CD4-positive, CD25-positive, alpha-beta regulatory T cell (primary cell): ENCODE data around the gene RORB. TPM values are rescaled to one million over a fixed set of nuclear protein-coding genes. Genes with fewer than 3 reads are reported as not detected.
A peak's percentile ranks its signal among the peaks of the same experiment; 100 is the strongest.

Source experiments
- ATAC-seq, 2 donors: fragments of 150-1000 bp; cut with Tn5 transposase; one replicate each; pipeline ENCODE4 v1.10.0; 2021; ENCODE audit warnings: low read depth in 2 of 2, moderate number of reproducible peaks in 2 of 2, moderate library complexity in 1 of 2
- DNase-seq, 3 donors: peaks; one replicate each; pipeline versions ENCODE4 v3.0.0 to v3.0.0-alpha.2; 2012 to 2022; ENCODE audit warnings: mixed read lengths in 1 of 3
- H3K27ac ChIP-seq: one replicate; pipeline ENCODE4 v1.7.0; 2013; ENCODE audit warnings: mild to moderate bottlenecking, low read length; ENCODE audit not compliant: insufficient read depth, poor library complexity, severe bottlenecking
- H3K27me3 ChIP-seq: one replicate; pipeline ENCODE4 v1.7.0; 2013; ENCODE audit warnings: low read length; ENCODE audit not compliant: control insufficient read depth, insufficient read depth
- H3K36me3 ChIP-seq: one replicate; pipeline ENCODE4 v1.7.0; 2013; ENCODE audit warnings: mild to moderate bottlenecking, low read length, moderate library complexity; ENCODE audit not compliant: control insufficient read depth, insufficient read depth
- H3K4me1 ChIP-seq: 2 replicates; pipeline ENCODE4 v1.7.0; 2013; ENCODE audit warnings: mild to moderate bottlenecking, low read length; ENCODE audit not compliant: insufficient read depth, control insufficient read depth, poor library complexity, severe bottlenecking
- H3K4me3 ChIP-seq: one replicate; pipeline ENCODE4 v1.7.0; 2013; ENCODE audit warnings: low read depth, mild to moderate bottlenecking, low read length, moderate library complexity
- H3K9me3 ChIP-seq, 2 experiments: 1 replicate in 1 of 2; 2 replicates in 1 of 2; pipeline ENCODE4 v1.7.0; 2013; ENCODE audit warnings: low read length in 2 of 2, mild to moderate bottlenecking in 1 of 2, moderate library complexity in 1 of 2; ENCODE audit not compliant: control insufficient read depth in 2 of 2
- H3K27ac Mint-ChIP-seq, 3 donors: one replicate each; pipeline ENCODE4 v1.8.0; 2020 to 2022; ENCODE audit warnings: mild to moderate bottlenecking in 3 of 3, mixed read lengths in 3 of 3, moderate library complexity in 2 of 3
- H3K27me3 Mint-ChIP-seq: one replicate; pipeline ENCODE4 v1.8.0; 2022; ENCODE audit warnings: mild to moderate bottlenecking, mixed read lengths
- H3K36me3 Mint-ChIP-seq: one replicate; pipeline ENCODE4 v1.8.0; 2020; ENCODE audit warnings: mixed read lengths
- H3K4me1 Mint-ChIP-seq, 4 donors: one replicate each; pipeline ENCODE4 v1.8.0; 2020 to 2022; ENCODE audit warnings: mixed read lengths in 4 of 4, mild to moderate bottlenecking in 1 of 4
- H3K4me3 Mint-ChIP-seq, 4 donors: one replicate each; pipeline ENCODE4 v1.8.0; 2020 to 2022; ENCODE audit warnings: mild to moderate bottlenecking in 4 of 4, mixed read lengths in 4 of 4, moderate library complexity in 3 of 4
- H3K9me3 Mint-ChIP-seq, 7 donors: one replicate each; pipeline ENCODE4 v1.8.0; 2020 to 2022; ENCODE audit warnings: mixed read lengths in 7 of 7, mild to moderate bottlenecking in 3 of 7, moderate library complexity in 2 of 7
- polyA plus RNA-seq, 4 donors: library from polyadenylated mRNA; unstranded; fragments of 300-500 nt; fragmentation: Illumina TruSeq; gene quantifications; one replicate each; pipeline ENCODE4 v1.2.3, GENCODE V29; 2021
- total RNA-seq: library from RNA; stranded (reverse); gene quantifications from one replicate; pipeline ENCODE4 v1.2.3, GENCODE V29; 2022

The RORB gene
- total and polyA plus RNA-seq, 5 donors from 2014 or later, result not detected

GRCh38 chr9:74645007-74645639 is 148.0 kb downstream of the RORB start:
- Mint-ChIP-seq H3K9me3 (no peaks in the 10 kb centered on the region), H3K36me3 (no peaks in the 10 kb centered on the region), H3K27me3 (peaks cover 11% of the 10 kb centered on the region), H3K4me3 (no peak overlapping the region), H3K4me1 (no peaks in the 10 kb centered on the region), H3K27ac (no peak overlapping the region)
- H3K27ac ChIP-seq, result no peak overlapping the region
- peak in 1 of 3 donors; percentile 4 for DNase-seq
- H3K9me3 ChIP-seq, result no peaks in the 10 kb centered on the region
- H3K27me3 ChIP-seq, result no peaks in the 10 kb centered on the region
- ATAC-seq, result no peak
- no peaks in the 10 kb centered on the region for H3K36me3 ChIP-seq
- no peak overlapping the region for H3K4me3 ChIP-seq
- H3K4me1 ChIP-seq, result no peaks in the 10 kb centered on the region

- H3K4me3 Mint-ChIP-seq, result no peak overlapping the region
- ATAC-seq (no peak), DNase-seq (no peak)
- Histone ChIP-seq H3K27ac (no peak overlapping the region), H3K27me3 (no peaks in the 10 kb centered on the region), H3K36me3 (no peaks in the 10 kb centered on the region), H3K4me1 (no peaks in the 10 kb centered on the region), H3K4me3 (no peak overlapping the region), H3K9me3 (no peaks in the 10 kb centered on the region)
- H3K27me3 Mint-ChIP-seq, result no peaks in the 10 kb centered on the region
- peaks cover 0 to 2% (median 0%) of the 10 kb centered on the region in 7 donors for H3K9me3 Mint-ChIP-seq
- H3K27ac Mint-ChIP-seq, result no peak overlapping the region
- no peaks in the 10 kb centered on the region for H3K4me1 Mint-ChIP-seq
- no peaks in the 10 kb centered on the region for H3K36me3 Mint-ChIP-seq
Measured at GRCh38 chr9:74653410-74654080, 156.4 kb downstream of the RORB start.

GRCh38 chr9:74662674-74663073 is 165.5 kb downstream of the RORB start:
- Histone ChIP-seq H3K9me3 (no peaks in the 10 kb centered on the region), H3K27ac (no peak overlapping the region), H3K4me3 (no peak overlapping the region), H3K27me3 (no peaks in the 10 kb centered on the region), H3K36me3 (no peaks in the 10 kb centered on the region), H3K4me1 (no peaks in the 10 kb centered on the region)
- Mint-ChIP-seq H3K27ac (no peak overlapping the region), H3K36me3 (no peaks in the 10 kb centered on the region), H3K4me1 (no peaks in the 10 kb centered on the region), H3K4me3 (no peak overlapping the region), H3K27me3 (no peaks in the 10 kb centered on the region), H3K9me3 (no peaks in the 10 kb centered on the region)
- no peak for ATAC-seq
- DNase-seq, result no peak

- peaks cover 2% of the 10 kb centered on the region for H3K27me3 Mint-ChIP-seq
- no peaks in the 10 kb centered on the region for H3K9me3 Mint-ChIP-seq
- no peaks in the 10 kb centered on the region for H3K9me3 ChIP-seq
- no peaks in the 10 kb centered on the region for H3K36me3 Mint-ChIP-seq
- no peak overlapping the region for H3K4me3 Mint-ChIP-seq
- no peak overlapping the region for H3K27ac ChIP-seq
- H3K4me1 ChIP-seq, result no peaks in the 10 kb centered on the region
- ATAC-seq, result no peak
- H3K36me3 ChIP-seq, result no peaks in the 10 kb centered on the region
- H3K4me1 Mint-ChIP-seq, result no peaks in the 10 kb centered on the region
- peak overlapping the region in 1 of 3 donors; percentile 52 for H3K27ac Mint-ChIP-seq
- no peak overlapping the region for H3K4me3 ChIP-seq
- DNase-seq, result no peak
- H3K27me3 ChIP-seq, result no peaks in the 10 kb centered on the region
Measured at GRCh38 chr9:74663439-74663838, 166.3 kb downstream of the RORB start.

GRCh38 chr9:74666625-74667316 is 169.6 kb downstream of the RORB start:
- Mint-ChIP-seq H3K9me3 (peaks cover 0 to 2% (median 0%) of the 10 kb centered on the region in 7 donors), H3K4me3 (no peak overlapping the region), H3K27ac (no peak overlapping the region), H3K4me1 (no peaks in the 10 kb centered on the region), H3K27me3 (peaks cover 5% of the 10 kb centered on the region), H3K36me3 (no peaks in the 10 kb centered on the region)
- H3K9me3 ChIP-seq, result no peaks in the 10 kb centered on the region
- no peak overlapping the region for H3K27ac ChIP-seq
- H3K4me1 ChIP-seq, result no peaks in the 10 kb centered on the region
- no peaks in the 10 kb centered on the region for H3K36me3 ChIP-seq
- ATAC-seq (no peak), DNase-seq (no peak)
- H3K27me3 ChIP-seq, result no peaks in the 10 kb centered on the region
- no peak overlapping the region for H3K4me3 ChIP-seq

- Mint-ChIP-seq H3K4me3 (no peak overlapping the region), H3K27me3 (peaks cover 10% of the 10 kb centered on the region), H3K36me3 (no peaks in the 10 kb centered on the region), H3K9me3 (peaks cover 0 to 4% (median 0%) of the 10 kb centered on the region in 7 donors), H3K27ac (no peak overlapping the region), H3K4me1 (no peaks in the 10 kb centered on the region)
- ATAC-seq (no peak), DNase-seq (no peak)
- no peaks in the 10 kb centered on the region for H3K36me3 ChIP-seq
- no peaks in the 10 kb centered on the region for H3K27me3 ChIP-seq
- no peaks in the 10 kb centered on the region for H3K4me1 ChIP-seq
- H3K27ac ChIP-seq, result no peak overlapping the region
- no peak overlapping the region for H3K4me3 ChIP-seq
- H3K9me3 ChIP-seq, result no peaks in the 10 kb centered on the region
Measured at GRCh38 chr9:74672237-74672636, 175.1 kb downstream of the RORB start.

- Mint-ChIP-seq H3K27ac (no peak overlapping the region), H3K4me3 (no peak overlapping the region), H3K36me3 (no peaks in the 10 kb centered on the region), H3K27me3 (peaks cover 5% of the 10 kb centered on the region), H3K9me3 (peaks cover 0 to 5% (median 0%) of the 10 kb centered on the region in 7 donors), H3K4me1 (no peaks in the 10 kb centered on the region)
- Histone ChIP-seq H3K4me3 (no peak overlapping the region), H3K9me3 (no peaks in the 10 kb centered on the region), H3K27me3 (no peaks in the 10 kb centered on the region), H3K36me3 (no peaks in the 10 kb centered on the region), H3K27ac (no peak overlapping the region), H3K4me1 (no peaks in the 10 kb centered on the region)
- DNase-seq (no peak), ATAC-seq (no peak)
Measured at GRCh38 chr9:74674077-74674476, 176.9 kb downstream of the RORB start.
